ENCODE data around the gene NACAD. TPM values are rescaled to one million over a fixed set of nuclear protein-coding genes. Genes with fewer than 3 reads are reported as not detected.
A peak's percentile ranks its signal among the peaks of the same experiment; 100 is the strongest.

Gene NACAD
- total RNA-seq, 1 donor from 2014 or later, result 21.9 TPM

DNA sequence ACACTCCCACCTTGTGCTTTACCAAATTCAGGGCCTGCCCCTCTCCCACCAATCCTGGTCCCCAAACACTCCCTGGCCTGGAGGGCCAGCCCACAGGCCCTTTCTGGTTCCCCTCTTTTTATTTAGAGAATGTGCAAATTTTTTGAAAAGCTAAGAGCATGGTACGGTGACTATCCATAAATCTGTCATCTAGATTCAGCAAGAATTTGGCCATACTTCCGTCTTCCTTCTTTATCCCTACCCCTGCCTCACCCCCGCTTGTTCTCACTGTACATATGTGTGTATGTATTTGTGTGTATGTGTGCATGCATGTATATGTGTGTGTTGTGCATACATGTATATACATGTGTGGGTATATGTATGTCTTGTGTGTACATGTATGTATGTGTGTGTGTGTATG, 30.8 kb upstream of the NACAD start:
- H3K27ac Mint-ChIP-seq (ENCODE audit: unreplicated experiment), result no peak overlapping the region

DNA sequence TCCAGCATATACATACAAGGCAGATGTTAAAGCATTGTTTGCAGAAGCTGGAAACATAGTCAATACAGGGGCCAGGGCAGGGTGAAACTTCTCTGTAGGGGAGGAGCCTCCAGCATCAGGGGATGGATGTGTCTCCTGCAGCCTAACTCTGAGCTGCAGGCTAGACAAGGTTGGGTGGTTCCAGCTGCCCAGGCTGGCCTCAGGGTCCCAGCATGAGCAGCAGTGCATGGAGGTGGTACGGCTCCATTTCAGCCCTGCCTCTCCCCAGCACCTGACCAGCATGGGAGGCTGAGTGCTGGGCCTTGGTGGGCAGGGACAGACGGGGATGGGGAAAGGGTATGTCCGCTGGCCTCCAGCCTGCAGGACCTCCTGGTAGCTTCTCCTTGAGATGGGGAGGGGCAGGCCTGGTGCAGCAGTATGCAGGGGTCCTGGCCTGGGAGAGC, 30.1 kb upstream of the NACAD start:
- Mint-ChIP-seq H3K9me3 (ENCODE audit: low read depth) (no peaks in the 10 kb centered on the region), H3K4me3 (ENCODE audit: unreplicated experiment) (no peak overlapping the region), H3K27ac (ENCODE audit: unreplicated experiment) (no peak overlapping the region), H3K36me3 (ENCODE audit: low read depth) (no peaks in the 10 kb centered on the region), H3K27me3 (ENCODE audit: low read depth) (peaks cover 15% of the 10 kb centered on the region), H3K4me1 (ENCODE audit: low read depth) (no peaks in the 10 kb centered on the region)
- TF ChIP-seq, protein P1, sequence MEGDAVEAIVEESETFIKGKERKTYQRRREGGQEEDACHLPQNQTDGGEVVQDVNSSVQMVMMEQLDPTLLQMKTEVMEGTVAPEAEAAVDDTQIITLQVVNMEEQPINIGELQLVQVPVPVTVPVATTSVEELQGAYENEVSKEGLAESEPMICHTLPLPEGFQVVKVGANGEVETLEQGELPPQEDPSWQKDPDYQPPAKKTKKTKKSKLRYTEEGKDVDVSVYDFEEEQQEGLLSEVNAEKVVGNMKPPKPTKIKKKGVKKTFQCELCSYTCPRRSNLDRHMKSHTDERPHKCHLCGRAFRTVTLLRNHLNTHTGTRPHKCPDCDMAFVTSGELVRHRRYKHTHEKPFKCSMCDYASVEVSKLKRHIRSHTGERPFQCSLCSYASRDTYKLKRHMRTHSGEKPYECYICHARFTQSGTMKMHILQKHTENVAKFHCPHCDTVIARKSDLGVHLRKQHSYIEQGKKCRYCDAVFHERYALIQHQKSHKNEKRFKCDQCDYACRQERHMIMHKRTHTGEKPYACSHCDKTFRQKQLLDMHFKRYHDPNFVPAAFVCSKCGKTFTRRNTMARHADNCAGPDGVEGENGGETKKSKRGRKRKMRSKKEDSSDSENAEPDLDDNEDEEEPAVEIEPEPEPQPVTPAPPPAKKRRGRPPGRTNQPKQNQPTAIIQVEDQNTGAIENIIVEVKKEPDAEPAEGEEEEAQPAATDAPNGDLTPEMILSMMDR (IDR thresholded peaks at IDR 0.05), result no peak
- DNase-seq (ENCODE audit: low spot score), result peak; percentile 84

More for the DNA sequence above, 30.8 kb upstream of the NACAD start:
- H3K4me3 Mint-ChIP-seq (ENCODE audit: unreplicated experiment), result no peak overlapping the region
- DNase-seq (ENCODE audit: low spot score), result no peak
- H3K27me3 Mint-ChIP-seq (ENCODE audit: low read depth), result peaks cover 11% of the 10 kb centered on the region
- no peaks in the 10 kb centered on the region for H3K36me3 Mint-ChIP-seq (ENCODE audit: low read depth)
- H3K9me3 Mint-ChIP-seq (ENCODE audit: low read depth), result no peaks in the 10 kb centered on the region
- TF ChIP-seq, protein P1 (IDR thresholded peaks at IDR 0.05), result no peak
- H3K4me1 Mint-ChIP-seq (ENCODE audit: low read depth), result no peaks in the 10 kb centered on the region

DNA sequence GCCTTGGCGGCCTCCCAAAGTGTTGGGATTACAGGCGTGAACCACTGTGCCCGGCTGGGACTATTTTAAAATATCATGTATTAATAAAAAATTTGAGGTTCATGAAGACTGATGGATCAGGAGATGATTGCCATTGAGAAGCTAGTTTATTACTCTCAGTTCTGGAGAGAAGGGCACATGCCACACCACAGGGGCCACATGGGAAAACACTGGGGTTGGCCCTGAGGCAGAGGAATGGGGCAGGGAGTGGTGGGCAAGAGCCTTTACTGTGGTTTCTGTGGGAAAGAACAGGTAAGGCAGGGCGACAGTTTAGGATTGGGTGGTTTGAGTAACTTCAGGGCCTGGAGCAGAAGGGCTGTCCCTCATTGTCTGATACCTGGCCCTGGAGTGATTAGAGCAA, 29.5 kb upstream of the NACAD start:
- no peak overlapping the region for H3K4me3 Mint-ChIP-seq (ENCODE audit: unreplicated experiment)
- no peak overlapping the region for H3K27ac Mint-ChIP-seq (ENCODE audit: unreplicated experiment)
- TF ChIP-seq, protein P1 (IDR thresholded peaks at IDR 0.05), result no peak
- H3K27me3 Mint-ChIP-seq (ENCODE audit: low read depth), result peaks cover 15% of the 10 kb centered on the region
- H3K36me3 Mint-ChIP-seq (ENCODE audit: low read depth), result no peaks in the 10 kb centered on the region
- no peaks in the 10 kb centered on the region for H3K9me3 Mint-ChIP-seq (ENCODE audit: low read depth)
- DNase-seq (ENCODE audit: low spot score), result no peak
- H3K4me1 Mint-ChIP-seq (ENCODE audit: low read depth), result no peaks in the 10 kb centered on the region

DNA sequence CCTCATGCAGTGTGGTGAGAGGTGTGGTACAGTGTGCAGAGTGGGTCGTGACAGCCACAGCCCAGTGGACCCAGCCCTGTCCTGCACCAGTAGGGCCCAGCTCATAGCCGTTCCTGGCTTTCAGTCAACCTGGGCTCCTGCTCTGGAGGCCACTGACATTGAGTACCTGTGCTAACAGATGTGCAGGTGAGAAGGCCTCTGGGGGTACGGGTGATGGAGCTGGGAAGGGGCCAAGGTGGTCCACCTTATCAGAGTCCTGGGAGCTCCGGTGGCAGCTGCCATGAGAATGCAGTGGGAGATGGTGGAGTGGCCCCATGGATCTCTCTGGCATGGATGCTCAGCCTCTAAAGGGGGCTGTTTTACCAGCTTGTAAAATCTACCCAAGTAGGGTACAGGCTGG, 28.8 kb upstream of the NACAD start:
- TF ChIP-seq, protein P1 (IDR thresholded peaks at IDR 0.05), result no peak
- Mint-ChIP-seq H3K27ac (ENCODE audit: unreplicated experiment) (no peak overlapping the region), H3K4me1 (ENCODE audit: low read depth) (peaks cover 6% of the 10 kb centered on the region), H3K9me3 (ENCODE audit: low read depth) (no peaks in the 10 kb centered on the region), H3K36me3 (ENCODE audit: low read depth) (no peaks in the 10 kb centered on the region), H3K27me3 (ENCODE audit: low read depth) (peaks cover 15% of the 10 kb centered on the region), H3K4me3 (ENCODE audit: unreplicated experiment) (no peak overlapping the region)
- no peak for DNase-seq (ENCODE audit: low spot score)

DNA sequence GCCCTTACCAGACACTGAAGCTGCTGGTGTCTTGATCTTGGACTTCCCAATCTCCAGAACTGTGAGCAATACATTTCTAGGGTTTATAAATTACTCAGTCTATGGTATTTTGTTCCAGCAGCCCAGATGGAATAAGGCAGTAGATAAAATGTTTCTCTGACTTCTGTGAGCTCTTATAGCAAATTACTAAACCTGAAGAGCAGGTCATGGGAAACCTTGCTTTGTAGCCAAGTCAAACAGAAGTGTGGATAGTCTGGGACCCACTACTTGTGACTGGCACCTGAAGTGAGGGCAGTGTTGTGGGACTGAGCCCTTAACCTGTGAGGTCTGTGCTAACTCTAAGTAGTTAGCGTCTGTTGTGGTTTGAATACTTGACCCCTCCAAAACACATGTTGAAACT, 27.3 kb upstream of the NACAD start:
- Mint-ChIP-seq H3K27me3 (ENCODE audit: low read depth) (peaks cover 15% of the 10 kb centered on the region), H3K4me1 (ENCODE audit: low read depth) (peaks cover 16% of the 10 kb centered on the region), H3K4me3 (ENCODE audit: unreplicated experiment) (no peak overlapping the region), H3K36me3 (ENCODE audit: low read depth) (no peaks in the 10 kb centered on the region), H3K27ac (ENCODE audit: unreplicated experiment) (no peak overlapping the region), H3K9me3 (ENCODE audit: low read depth) (no peaks in the 10 kb centered on the region)
- no peak for DNase-seq (ENCODE audit: low spot score)
- TF ChIP-seq, protein P1 (IDR thresholded peaks at IDR 0.05), result no peak

All from chondrocyte (in vitro differentiated cells).